NOMO-1 treated with dmso at 0.1 percent for 144 hours (cell line): Measurements from ENCODE around the gene EPHB2.
"Not testable (repeated sequence)": the region's sequence is repeated elsewhere in the genome, so short reads cannot be mapped to it uniquely, and the experiment has no call there.

Experiments used
- DNase-seq: peaks from one replicate; lab custom pipeline; 2025; ENCODE audit not compliant: unreplicated experiment; lab: John Stamatoyannopoulos, UW

The EPHB2 gene

DNA sequence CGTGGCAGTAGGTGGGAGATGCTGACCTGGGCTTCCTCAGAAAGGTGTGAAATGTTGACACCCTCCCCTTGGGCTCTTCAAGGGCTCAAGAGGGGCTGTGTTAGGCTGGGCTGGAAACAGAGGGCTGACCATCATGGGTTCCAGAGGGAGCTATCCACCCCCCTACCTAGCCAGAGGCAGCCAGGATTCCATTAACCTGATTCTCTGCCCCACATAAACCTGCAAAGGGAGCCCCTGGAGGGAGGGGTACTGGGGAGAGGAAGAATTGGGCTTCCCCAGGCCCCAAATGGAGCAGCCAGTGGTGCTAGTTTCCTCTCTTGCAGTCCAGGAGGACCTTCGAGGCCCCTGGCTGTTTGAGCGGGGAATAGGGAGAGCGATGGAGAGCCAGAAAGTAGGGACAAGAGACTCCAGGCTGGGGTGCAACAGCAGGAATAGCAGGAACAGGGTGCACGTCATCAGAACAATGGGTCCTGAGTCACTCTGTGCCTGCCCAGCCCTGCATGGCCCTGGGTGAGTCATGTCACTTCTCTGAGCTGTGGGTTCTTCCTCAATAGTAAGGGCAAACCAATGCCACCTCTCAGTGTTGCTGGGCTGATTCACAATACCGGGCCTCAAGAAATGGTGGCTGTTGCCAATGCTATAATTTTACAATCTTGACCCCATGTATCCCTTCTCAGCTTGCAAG is 121.2 kb downstream of the EPHB2 start:
- DNase-seq = peak; percentile 10

DNA sequence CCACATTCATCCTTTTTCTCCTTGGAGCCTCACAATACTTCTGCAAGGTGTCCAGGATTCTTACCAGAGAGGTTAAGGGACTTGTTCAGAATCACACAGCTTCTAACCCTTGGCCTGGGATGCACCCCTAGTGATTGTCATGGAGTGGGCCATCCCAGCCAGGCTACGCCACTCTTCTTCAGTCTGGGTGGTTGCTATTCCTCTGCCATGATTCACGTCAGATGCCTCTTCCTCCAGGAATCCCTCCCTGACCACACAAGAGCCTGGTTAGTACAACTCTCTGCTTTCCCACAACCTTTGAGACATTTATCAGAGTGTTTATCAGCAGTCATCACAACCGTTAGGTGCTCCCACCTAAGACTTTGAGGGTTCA is 121.8 kb downstream of the EPHB2 start:
- DNase-seq = no peak

DNA sequence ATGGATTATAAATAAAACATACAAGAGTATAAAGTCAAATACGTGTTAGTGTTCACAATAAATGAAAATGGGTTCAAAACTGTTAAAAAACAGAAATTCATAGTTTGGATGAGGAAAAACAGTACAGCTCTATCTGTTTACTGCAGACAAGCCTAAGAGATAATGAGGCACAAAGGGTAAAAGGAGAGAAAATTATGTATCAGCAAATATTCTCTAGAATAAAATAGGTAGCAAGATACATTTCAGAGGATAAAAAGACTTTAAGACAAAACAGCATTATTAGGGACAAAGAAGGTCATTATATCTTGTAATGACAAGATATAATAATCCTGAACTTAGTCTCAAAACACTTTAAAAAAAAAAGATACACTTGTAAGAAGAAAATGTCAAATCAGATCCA is 123.1 kb downstream of the EPHB2 start:
- no peak for DNase-seq

DNA sequence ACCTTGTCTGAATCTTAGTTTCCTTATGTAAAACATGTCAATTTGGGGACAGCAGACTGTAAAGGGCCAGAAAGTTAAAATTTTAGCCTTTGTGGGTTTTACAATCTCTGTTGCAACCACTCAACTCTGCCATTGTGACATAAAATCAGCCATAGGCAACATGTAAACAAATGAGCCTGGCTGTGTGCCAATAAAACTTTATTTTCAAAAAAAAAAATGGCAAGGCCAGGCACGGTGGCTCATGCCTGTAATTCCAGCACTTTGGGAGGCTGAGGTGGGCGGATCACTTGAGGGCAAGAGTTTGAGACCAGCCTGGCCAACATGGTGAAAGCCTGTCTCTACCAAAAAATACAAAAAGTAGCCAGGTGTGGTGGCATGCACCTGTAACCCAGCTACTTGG is 123.8 kb downstream of the EPHB2 start:
- DNase-seq = not testable (repeated sequence)

DNA sequence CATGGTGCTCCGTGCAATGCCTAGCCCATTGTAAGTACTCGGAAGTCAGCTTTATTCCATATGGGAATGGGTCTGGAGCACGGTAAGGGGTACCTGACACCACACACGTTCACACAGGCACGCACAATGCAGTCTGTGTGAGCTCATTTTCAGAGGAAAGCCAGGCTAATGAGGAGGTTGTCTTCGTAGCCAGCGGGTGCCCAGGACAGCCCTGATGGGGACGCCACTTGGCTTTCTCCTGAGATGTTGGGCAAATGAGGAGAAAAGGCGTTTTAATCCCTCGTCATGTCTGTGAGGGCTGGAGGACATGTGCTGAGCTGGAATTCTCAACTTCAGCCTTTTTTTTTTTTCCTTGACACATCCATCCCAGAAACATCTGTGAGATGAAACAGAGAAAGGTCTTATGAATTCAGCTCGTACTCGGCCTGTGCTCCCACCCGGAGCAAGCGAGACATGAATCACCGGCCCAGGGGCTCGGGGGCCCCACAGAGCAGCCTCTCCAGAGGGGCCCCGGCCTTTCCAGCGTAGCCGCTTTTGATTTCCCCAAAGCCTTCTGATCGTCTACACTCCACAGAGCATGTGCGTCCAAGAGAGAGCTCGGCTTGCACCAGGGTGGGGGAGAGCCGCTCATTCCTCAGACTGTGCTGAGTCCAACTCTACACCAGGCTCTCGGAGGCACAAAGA is 125.1 kb downstream of the EPHB2 start:
- DNase-seq = no peak

DNA sequence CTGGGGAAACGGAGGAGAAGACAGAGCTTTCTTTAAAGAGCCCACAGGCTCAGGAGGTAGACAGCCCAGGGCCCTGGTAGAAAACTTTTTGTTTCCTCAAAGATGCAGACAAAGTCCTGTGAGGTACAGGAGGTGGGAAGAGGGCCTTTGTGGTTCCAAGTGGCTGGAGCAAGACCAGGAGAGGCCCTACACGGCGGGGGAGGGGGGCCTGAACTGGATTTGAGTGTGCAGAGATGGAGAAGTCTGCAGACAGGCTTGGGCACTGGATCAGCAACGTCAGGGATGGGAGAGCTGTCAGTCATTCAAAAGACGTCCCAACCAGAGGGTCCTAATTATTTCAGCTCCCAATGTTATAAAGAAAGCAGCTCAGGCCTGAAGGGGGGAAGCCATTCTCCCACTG is 126.2 kb downstream of the EPHB2 start:
- no peak for DNase-seq

DNA sequence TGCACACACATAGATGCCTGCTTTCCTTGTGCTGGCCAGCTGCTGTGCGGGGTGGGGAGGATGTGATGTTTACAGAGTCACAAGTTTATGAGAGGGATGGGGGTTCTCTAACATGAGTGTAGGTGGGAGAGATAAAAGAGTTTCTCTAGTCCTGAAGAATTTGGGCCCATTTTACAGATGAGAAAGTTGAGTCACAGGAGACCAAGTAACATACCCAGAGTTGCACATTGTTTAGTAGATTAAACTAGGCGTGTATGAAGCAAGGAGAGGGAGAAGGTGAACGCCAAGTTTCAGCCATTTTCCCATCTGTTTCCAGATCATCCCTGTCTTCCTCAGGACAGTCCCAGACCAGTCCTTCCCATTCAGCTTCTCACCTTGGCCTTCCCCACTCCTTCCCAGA is 126.7 kb downstream of the EPHB2 start:
- no peak for DNase-seq

DNA sequence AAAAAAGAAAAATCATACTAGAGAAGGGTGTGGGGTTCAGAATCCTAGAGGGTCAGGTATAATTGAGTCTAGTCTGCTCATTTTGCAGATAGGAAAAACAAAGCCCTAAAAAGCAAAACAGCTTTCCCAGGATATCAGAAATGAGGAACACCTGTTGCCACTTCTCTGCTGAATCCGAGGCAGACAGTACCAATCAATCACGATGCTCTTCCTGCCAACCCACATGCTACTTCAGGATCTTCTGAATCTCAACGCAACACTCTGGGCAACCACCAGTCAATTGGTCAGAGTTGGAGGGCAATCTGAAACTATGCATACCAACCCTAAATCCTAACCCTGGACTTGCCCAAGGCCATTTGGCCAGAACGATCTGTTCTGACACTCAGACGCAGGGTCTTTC is 128.3 kb downstream of the EPHB2 start:
- DNase-seq = no peak

DNA sequence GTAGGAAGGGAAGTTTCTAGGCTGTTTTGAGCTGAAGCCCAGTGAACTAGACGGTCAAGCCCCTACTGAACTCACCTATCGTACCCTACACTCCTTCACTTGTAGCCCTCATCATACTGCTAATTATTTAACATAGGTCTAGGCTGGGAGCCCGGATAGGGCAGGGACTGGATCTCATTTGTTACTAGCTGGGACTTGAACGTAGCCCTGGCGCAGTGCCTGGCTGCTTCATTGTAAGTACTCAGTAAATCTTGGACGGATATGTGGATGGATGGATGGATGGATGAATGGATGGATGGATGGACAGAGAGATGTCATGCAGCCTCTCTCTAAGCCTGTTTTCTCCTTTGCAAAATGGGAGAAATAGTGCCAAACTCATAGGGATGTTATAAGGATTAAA is 129.2 kb downstream of the EPHB2 start:
- DNase-seq = no peak

DNA sequence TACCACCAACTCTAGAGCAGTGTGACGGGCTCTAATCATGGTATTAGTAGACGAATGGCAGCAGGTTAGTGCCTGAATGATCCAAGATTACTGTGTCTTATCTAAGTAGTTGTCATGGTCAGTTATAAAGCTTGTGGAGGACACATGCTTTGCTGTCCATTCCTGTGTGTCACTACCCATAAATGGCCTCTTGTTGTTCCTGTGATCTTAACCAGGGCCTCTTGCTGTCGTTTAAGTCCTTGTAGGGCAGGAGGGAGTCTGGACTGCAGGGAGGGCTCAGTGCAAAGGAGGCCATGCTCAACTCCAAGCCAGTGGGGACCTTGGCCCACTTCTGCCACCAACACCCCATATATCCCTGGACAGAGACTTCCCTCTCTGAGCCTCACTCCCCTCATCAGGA is 130.5 kb downstream of the EPHB2 start:
- DNase-seq = no peak

DNA sequence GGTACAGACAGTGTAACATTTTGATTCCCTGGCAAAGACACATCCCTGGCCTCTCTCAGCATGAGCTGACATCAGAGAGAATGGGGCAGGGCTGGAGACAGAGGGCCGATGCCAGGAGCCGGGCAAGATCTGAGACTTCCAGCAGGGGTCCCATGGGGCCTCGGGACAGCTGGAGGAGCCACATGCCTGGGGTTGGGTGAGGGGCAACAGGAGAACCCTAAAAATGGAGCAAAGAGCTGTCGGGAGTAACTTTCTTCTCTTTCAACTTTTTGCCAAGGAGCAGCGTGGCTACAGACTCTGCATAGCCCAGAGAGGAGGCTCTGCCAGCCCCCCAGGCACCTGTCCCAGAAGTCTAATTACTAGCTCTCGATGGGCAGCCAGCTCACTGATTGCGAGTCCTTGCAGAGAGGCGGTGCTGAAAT is 131.2 kb downstream of the EPHB2 start:
- DNase-seq = no peak

DNA sequence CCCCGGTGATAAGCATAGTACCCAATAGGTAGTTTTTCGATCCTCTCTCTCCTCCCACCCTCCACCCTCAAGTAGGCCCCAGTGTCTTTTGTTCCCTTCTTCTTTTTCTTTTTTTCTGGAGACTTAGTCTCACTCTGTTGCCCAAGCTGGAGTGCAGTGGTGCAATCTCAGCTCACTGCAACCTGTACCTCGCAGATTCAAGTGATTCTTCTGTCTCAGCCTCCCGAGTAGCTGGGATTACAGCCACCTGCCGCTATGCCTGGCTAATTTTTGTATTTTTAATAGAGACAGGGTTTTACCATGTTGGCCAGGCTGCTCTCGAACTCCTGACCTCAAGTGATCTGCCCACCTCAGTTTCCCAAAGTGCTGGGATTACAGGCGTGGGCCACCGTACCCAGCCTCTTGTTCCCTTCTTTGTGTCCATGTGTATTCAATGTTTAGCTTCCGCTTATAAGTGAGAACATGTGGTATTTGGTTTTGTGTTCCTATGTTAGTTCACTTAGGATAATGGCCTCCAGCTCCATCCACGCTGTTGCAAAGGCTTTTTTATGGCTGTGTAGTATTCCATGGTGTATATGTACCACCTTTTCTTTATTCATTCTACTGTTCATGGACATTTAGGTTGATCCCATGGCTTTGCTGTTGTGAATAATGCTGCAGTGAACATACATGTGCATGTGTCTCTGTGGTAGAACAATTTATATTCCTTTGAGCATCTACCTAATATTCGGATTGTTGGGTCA is 133.0 kb downstream of the EPHB2 start:
- DNase-seq = not testable (repeated sequence)

DNA sequence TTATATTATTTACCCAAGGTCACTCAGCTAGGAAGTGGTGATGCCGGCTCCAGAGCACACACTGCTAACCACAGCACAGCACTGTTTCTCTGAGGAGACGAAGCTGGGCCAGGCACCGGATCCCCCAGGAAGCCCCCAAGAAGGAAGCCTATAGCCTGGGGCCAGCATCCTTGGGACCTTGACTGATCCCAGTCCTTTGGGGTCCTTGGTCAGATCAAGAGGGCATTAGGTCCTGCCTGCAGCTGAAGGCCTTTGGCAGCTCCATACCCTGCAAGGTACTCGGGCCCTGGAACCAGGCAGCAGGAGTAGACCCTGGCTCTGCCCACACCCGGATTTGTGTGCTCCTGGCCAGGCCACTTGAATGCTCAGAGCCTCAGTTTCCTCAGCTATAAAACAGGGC is 134.0 kb downstream of the EPHB2 start:
- DNase-seq = no peak

DNA sequence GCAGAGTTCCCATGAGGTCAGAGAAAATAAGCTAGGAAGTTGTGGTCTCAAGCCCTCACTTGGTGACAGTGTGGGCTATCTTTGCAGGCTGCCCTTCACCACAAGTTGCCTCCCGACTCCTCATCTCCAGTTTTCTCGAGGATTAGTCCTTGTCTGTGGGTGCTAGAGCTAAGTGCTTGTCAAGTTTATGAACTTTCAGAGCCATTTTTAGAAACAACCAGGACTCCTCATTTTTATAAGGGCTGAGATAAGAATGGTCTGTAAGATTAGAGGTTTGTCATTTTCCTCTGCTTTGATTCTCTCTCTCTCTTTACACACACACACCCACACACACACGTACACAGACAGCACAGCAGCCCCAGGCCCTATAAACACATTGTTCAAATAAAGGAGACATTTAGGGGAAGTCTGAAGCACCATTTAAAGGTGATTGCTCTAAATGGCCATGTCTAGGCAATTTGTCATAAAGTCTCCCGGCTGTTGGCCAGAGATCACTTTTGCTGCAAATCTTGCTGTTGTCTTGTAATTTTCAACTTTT is 134.8 kb downstream of the EPHB2 start:
- no peak for DNase-seq

DNA sequence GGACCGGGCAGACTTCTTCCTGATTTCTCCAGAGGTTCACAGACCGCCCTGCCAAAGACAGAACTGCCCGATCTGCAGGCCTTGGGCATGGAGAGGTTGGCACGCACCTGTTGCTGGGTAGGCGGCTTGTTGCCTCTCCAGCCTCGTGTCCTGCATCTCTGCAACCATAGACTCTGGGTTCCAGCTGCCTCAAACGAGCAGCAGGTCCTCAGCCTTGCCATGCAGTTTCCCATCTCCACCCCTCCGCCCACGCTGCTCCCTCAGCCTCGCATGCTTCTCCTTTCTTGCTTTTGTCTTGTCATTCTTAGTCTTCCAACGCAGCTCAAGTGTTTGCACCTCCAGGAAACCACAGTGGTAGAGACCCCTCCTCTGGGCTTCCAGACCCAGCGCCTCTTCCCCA is 135.8 kb downstream of the EPHB2 start:
- no peak for DNase-seq

DNA sequence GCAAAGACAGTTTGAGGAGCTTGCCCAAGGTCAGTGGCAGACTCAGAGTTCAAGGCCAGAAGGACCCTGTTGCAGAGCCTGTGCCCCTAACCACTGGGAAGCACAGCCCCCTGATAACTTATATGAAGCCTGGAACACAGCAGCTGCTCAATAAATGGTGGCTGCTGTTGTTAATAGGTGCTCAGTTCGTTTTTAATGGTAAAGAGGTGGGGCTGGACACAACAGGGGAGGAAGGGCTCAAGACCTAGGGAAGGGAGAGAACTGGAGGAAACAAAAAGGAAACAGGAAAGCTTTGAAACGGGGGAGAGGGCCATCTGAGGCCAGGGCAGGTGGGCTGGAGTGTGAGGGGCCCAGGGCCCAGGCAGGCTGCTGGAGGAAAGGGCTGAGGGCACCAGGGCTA is 136.6 kb downstream of the EPHB2 start:
- no peak for DNase-seq

DNA sequence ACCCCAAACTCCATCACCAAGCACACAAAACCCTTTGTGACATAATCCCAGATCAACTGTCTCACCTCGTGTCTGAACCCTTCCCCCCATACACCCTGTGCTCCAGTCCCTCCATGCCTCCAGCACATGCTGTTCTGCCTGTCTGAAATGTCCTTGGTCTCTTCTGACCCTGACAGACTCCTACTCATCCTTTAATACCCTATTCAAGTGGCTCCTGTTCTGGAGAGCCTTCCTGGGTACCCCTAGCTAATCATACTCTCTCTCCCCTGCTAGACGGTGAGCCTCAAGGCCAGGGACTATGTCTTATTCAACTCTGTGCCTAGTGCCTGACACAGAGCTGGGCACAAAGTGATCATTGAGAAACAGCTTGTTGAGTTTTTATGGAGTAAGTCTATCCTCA is 137.1 kb downstream of the EPHB2 start:
- DNase-seq = no peak

DNA sequence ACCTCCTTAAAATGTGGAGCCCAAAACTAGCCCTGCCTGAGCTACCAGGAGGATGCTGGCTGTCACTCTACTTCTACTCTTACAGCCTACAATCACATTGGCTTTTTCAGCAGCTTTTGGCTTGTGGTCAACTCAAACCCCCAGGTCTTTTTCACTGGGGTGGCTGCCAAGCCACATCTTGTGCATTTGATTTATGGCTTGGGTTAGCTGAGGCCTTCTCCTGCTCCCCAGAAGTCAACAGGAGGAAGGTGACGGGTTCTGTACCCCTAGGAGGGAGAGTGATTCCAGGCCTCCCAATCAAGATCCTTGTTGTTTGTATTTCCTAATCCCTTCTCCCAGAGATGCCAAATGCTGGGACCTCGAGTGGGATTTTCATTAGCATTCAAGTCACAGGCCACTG is 137.8 kb downstream of the EPHB2 start:
- DNase-seq = no peak

DNA sequence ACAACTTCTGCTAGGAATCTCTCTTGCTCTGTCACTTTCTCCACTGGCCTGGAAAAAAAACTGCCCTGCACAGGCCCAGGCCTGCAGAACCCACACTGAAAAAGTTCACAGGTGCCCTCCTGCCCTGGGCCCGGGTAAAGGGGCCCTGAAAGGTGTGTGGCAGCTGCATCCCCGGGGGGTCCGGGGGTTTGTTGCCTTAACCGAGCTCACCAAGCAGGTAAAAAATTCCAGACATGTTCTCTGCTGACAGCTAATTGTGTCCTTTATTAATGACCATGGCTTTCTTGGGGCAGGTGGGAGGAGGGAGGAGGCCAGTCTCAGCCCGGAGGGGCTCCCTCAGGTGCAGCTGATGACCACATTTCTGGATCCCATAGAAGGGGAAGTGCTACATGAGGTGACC is 139.1 kb downstream of the EPHB2 start:
- no peak for DNase-seq

DNA sequence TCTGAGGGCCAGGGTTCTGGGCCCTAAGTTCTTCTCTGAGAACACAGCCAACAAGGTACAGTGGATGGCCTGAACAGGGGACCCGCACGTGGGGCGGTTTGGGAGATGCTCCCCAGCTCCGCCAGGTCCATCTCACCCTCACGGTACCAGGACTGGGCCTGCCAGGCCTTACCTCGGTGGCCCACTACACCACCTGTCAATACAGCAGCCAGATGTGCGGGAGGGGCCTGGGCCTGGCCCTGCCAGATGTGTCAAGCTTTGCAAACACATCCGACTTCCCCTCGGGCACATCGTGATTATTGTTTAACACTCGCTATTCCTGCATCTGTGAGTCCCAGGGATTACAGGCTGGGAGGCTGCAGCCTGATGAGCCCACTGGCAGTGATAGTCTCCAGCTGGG is 139.6 kb downstream of the EPHB2 start:
- no peak for DNase-seq

DNA sequence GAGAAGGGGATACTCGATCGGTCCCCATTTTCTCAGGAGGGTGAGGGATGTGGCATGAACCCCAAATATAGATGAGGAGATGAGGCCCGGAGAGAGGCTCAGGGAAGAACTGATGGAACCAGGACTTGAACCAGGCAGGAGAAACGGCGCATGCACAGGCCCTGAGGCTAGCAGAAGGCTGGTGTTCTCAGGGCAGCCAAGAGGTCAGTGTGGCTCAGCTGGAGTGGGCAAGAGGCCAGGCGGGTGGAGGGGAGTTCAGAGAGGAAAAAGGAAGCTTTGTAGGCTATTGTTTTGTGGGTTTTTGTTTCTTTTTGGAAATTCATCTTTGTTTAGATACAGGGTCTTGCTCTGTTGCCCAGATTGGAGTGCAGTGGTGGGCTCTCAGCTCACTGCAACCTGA is 140.0 kb downstream of the EPHB2 start:
- no peak for DNase-seq

DNA sequence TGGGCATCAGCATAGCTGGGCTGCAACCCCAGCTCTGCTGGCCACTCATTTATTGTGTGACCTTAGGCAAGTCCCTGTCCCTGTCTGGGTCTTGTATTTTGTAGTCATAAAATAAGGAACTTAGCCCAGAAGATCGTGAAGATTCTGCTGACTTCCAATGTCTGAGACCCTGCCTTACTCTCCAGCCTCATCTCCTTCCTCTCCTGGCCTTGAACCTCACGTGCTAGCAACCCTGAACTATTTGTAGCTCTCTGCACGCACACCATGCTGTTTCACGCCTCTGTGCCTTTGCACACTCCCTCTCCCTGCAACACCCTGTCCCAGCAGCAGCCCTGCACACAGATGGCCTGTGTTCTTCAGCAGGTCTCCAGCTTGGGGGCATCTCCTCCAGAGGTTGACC is 140.9 kb downstream of the EPHB2 start:
- DNase-seq = no peak
